Transverse colon (tissue), 3 donors: Measurements from ENCODE around the gene UBASH3A.

ENCODE experiments used
- EP300 ChIP-seq: sonication (generic); formaldehyde crosslinking; IDR thresholded peaks from one replicate; pipeline ENCODE4 v1.6.1; 2017; ENCODE audit warnings: antibody characterized with exemption, low read depth
- TF ChIP-seq, protein P1 (sequence below), 5 experiments: fragments of 200-600 bp in 3 of 5; fragments of 450-650 bp in 2 of 5; sonication (generic) in 3 of 5; IDR thresholded peaks; 1 replicate in 2 of 5; 2 replicates in 3 of 5; pipeline ENCODE4 v1.5.1; 2016 to 2017; ENCODE audit warnings: antibody characterized with exemption in 5 of 5, inconsistent platforms in 3 of 5, mild to moderate bottlenecking in 2 of 5, moderate library complexity in 1 of 5

DNA sequence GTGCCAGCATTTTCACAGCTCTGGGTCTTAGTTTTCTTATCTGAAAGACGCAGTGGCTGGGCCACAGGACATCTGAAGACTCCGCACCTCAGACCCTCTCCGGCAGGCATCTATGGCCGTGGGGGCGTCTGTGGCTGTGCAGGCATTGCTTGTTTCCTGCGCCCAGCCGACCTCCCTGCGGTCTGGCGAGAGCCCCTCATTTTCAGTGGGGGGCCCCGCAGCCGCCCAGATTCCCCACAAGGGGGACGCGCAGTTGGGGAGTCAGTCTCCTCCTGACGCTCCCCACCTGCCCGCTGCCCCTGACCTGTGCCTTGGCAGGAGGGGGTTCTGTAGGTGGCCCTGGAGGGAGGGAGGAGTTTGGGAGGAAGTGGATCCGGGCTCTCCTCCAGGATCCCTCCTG, 33.9 kb upstream of the UBASH3A start:
- TF ChIP-seq, protein P1, sequence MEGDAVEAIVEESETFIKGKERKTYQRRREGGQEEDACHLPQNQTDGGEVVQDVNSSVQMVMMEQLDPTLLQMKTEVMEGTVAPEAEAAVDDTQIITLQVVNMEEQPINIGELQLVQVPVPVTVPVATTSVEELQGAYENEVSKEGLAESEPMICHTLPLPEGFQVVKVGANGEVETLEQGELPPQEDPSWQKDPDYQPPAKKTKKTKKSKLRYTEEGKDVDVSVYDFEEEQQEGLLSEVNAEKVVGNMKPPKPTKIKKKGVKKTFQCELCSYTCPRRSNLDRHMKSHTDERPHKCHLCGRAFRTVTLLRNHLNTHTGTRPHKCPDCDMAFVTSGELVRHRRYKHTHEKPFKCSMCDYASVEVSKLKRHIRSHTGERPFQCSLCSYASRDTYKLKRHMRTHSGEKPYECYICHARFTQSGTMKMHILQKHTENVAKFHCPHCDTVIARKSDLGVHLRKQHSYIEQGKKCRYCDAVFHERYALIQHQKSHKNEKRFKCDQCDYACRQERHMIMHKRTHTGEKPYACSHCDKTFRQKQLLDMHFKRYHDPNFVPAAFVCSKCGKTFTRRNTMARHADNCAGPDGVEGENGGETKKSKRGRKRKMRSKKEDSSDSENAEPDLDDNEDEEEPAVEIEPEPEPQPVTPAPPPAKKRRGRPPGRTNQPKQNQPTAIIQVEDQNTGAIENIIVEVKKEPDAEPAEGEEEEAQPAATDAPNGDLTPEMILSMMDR (IDR thresholded peaks at IDR 0.05), result no peak
- no peak for TF ChIP-seq EP300
